Measurements from ENCODE around the gene KRT39. TPM values are rescaled to one million over a fixed set of nuclear protein-coding genes. Genes with fewer than 3 reads are reported as not detected.

Gene KRT39
- total and polyA plus RNA-seq, 2 donors (not counting 3 experiments of a cell fraction or from before 2014, with no cell fraction given): not detected

- BruUV-seq (replicated peaks): no TSS peak
- intact Hi-C loops (cut with micrococcal nuclease): no loop called here
- FAIRE-seq: no peak
These were observed 51.0 kb downstream of the KRT39 start for GRCh38 chr17:40915721-40916256.

More at GRCh38 chr17:40915721-40916256, 51.0 kb downstream of the KRT39 start:
- CTCF ChIA-PET: interaction anchor here (0.9 to 1.7 kb wide), 3 partner anchors 53 to 747 kb away, joined by 3 to 5 read pairs (median 4); no protein-coding TSS in a partner anchor
- H3K36me3 ChIP-seq (ENCODE audit: control insufficient read depth in 2 of 2, extremely low read depth in 1 of 2, insufficient read depth in 2 of 2, low read length in 2 of 2): no peaks in the 10 kb centered on the region
- H3K4me2 ChIP-seq (ENCODE audit: insufficient read depth, low read length): no peak overlapping the region
- no peaks in the 10 kb centered on the region for H3K9me3 ChIP-seq (replicated peaks; ENCODE audit: control insufficient read depth, insufficient read depth, low read length)
- POLR2A ChIA-PET: no interaction called here
- no peaks in the 10 kb centered on the region for H3K79me2 ChIP-seq (ENCODE audit: control insufficient read depth, insufficient read depth, low read length)
- no peaks in the 10 kb centered on the region for H3K27me3 ChIP-seq (ENCODE audit: control insufficient read depth in 2 of 2, insufficient read depth in 2 of 2, low read length in 2 of 2)
- H3K27ac ChIP-seq (ENCODE audit: insufficient read depth, low read depth, low read length): no peak overlapping the region
- H3K4me3 ChIP-seq (replicated peaks in 1 of 3; ENCODE audit: insufficient read depth in 1 of 3, low read depth in 1 of 3, low read length in 3 of 3): no peak overlapping the region
- H4K20me1 ChIP-seq (replicated peaks; ENCODE audit: control insufficient read depth, extremely low read depth, insufficient read depth, low read length): no peaks in the 10 kb centered on the region
- no peak overlapping the region for H2AFZ ChIP-seq (ENCODE audit: low read depth, low read length)
- no peak for TF ChIP-seq CTCF (IDR thresholded peaks at IDR 0.05; ENCODE audit: extremely low read depth in 1 of 2, insufficient read depth in 1 of 2, low read depth in 1 of 2, low read length in 2 of 2)
- no peak for TF ChIP-seq JUN (IDR thresholded peaks at IDR 0.05; ENCODE audit: borderline replicate concordance, insufficient read depth, insufficient read length, low read depth)
- TF ChIP-seq GATA2 (IDR thresholded peaks at IDR 0.05; ENCODE audit: insufficient read depth, insufficient read length, low read depth, low read length): no peak
- TF ChIP-seq MAX (IDR thresholded peaks at IDR 0.05; ENCODE audit: insufficient read depth, insufficient read length): no peak
- TF ChIP-seq FOS (IDR thresholded peaks at IDR 0.05; ENCODE audit: borderline replicate concordance, insufficient read depth, low read length): no peak
- TF ChIP-seq EZH2 (IDR thresholded peaks at IDR 0.05; ENCODE audit: borderline replicate concordance, low read depth, low read length, severe bottlenecking): no peak
- TF ChIP-seq MYC (IDR thresholded peaks at IDR 0.05; ENCODE audit: low read depth, low read length): no peak
- no peak for TF ChIP-seq POLR2A (IDR thresholded peaks at IDR 0.05; ENCODE audit: low read depth, low read length)
- no peak for TF ChIP-seq POLR2AphosphoS5 (IDR thresholded peaks at IDR 0.05; ENCODE audit: insufficient read depth, low read depth, low read length)
- no peak for DNase-seq (ENCODE audit: low read depth, low spot score)
- peaks cover 7% of the 10 kb centered on the region for H3K4me1 ChIP-seq (ENCODE audit: control insufficient read depth, extremely low read depth, insufficient read depth, low read length)
- dilution Hi-C loops (cut with MboI; ENCODE audit: extremely low pct_ligation_motif_present, low sequenced_read_pairs): no loop called here
- H3K9me1 ChIP-seq (replicated peaks; ENCODE audit: control insufficient read depth, extremely low read depth, insufficient read depth, low read length): no peaks in the 10 kb centered on the region
- no peak overlapping the region for H3K9ac ChIP-seq (replicated peaks; ENCODE audit: extremely low read depth, insufficient read depth, low read length)

Measured in endothelial cell of umbilical vein (primary cell).